HFF-Myc (cell line): ENCODE data around the gene GAR1.
"Not testable (repeated sequence)": the region's sequence is repeated elsewhere in the genome, so short reads cannot be mapped to it uniquely, and the experiment has no call there.

Experiments used
- DNase-seq: peaks from one replicate; pipeline ENCODE4 v3.0.0-alpha.2; 2011; ENCODE audit warnings: low read depth; ENCODE audit errors: extremely low read depth
- H3K4me3 ChIP-seq: replicated peaks from 2 replicates; pipeline ENCODE4 v1.5.1; 2011; ENCODE audit warnings: low read depth, mild to moderate bottlenecking, control low read depth, low read length
- CTCF ChIP-seq: IDR thresholded peaks from 2 replicates; pipeline ENCODE4 v1.5.1; 2012; ENCODE audit warnings: mild to moderate bottlenecking, low read depth, low read length, control low read depth; ENCODE audit errors: missing control alignments

The GAR1 gene

GRCh38 chr4:109815151-109816081 lies at the start of gene GAR1:
GAR1 (plus strand) TSS chr4:109815762; CDS start chr4:109816165, 403 bp downstream.
- DNase-seq: peak; percentile 75
- TF ChIP-seq CTCF: no peak

GRCh38 chr4:109782092-109782491 lies 33.5 kb upstream of the GAR1 start:
- not testable (repeated sequence) for DNase-seq, H3K4me3 ChIP-seq

More at GRCh38 chr4:109815151-109816081, at the start of gene GAR1:
- H3K4me3 ChIP-seq: peak within 1 kb of the TSS; percentile 85

GRCh38 chr4:109786846-109787245 lies 28.7 kb upstream of the GAR1 start:
- H3K4me3 ChIP-seq: no peak overlapping the region
- no peak for DNase-seq
- no peak for TF ChIP-seq CTCF

GRCh38 chr4:109787807-109788206 lies 27.8 kb upstream of the GAR1 start:
- H3K4me3 ChIP-seq: no peak overlapping the region
- TF ChIP-seq CTCF: no peak
- DNase-seq: no peak

- DNase-seq: no peak
- no peak overlapping the region for H3K4me3 ChIP-seq
- no peak for TF ChIP-seq CTCF
Measured at GRCh38 chr4:109795059-109795458, 20.5 kb upstream of the GAR1 start.

GRCh38 chr4:109798866-109799265 lies 16.7 kb upstream of the GAR1 start:
- DNase-seq: no peak
- no peak overlapping the region for H3K4me3 ChIP-seq
- no peak for TF ChIP-seq CTCF

GRCh38 chr4:109801099-109801789 lies 14.3 kb upstream of the GAR1 start:
- DNase-seq: no peak
- H3K4me3 ChIP-seq: no peak overlapping the region

More at GRCh38 chr4:109801099-109801789, 14.3 kb upstream of the GAR1 start:
- no peak for TF ChIP-seq CTCF
